Heart left ventricle (tissue), 16 donors: ENCODE results near the gene DAAM1. TPM values are rescaled to one million over a fixed set of nuclear protein-coding genes. Genes with fewer than 3 reads are reported as not detected.
A peak's percentile ranks its signal among the peaks of the same experiment; 100 is the strongest.

Source experiments
- ATAC-seq, 4 donors: fragments of 200-7000 bp; cut with Tn5 transposase; one replicate each; pipeline ENCODE4 v1.9.1; 2020 to 2022; ENCODE audit warnings: moderate library complexity in 4 of 4, mild to moderate bottlenecking in 3 of 4, moderate number of reproducible peaks in 1 of 4
- DNase-seq, 5 donors: peaks; one replicate each; pipeline ENCODE4 v3.0.0-alpha.2; 2020
- H3K27ac ChIP-seq, 12 donors: fragments of 200-600 bp; sonication (generic) in 4 of 12; one replicate each; pipeline versions ENCODE4 v1.5.0 to v1.8.0; 2016 to 2022; ENCODE audit warnings: mild to moderate bottlenecking in 2 of 12
- H3K27me3 ChIP-seq, 9 donors: fragments of 200-600 bp; sonication (generic) in 2 of 9; one replicate each; pipeline versions ENCODE4 v1.5.1 to v1.8.0; 2016 to 2022; ENCODE audit warnings: mild to moderate bottlenecking in 3 of 9
- H3K36me3 ChIP-seq, 9 donors: fragments of 200-600 bp; sonication (generic) in 2 of 9; one replicate each; pipeline versions ENCODE4 v1.5.0 to v1.8.0; 2018 to 2022; ENCODE audit warnings: mild to moderate bottlenecking in 2 of 9
- H3K4me1 ChIP-seq, 12 donors: fragments of 200-600 bp; sonication (generic) in 4 of 12; one replicate each; pipeline versions ENCODE4 v1.5.0 to v1.8.0; 2016 to 2022; ENCODE audit warnings: mild to moderate bottlenecking in 3 of 12
- H3K4me3 ChIP-seq, 12 donors: fragments of 200-600 bp; sonication (generic) in 4 of 12; one replicate each; pipeline versions ENCODE4 v1.5.0 to v1.8.0; 2017 to 2022; ENCODE audit warnings: mild to moderate bottlenecking in 9 of 12, moderate library complexity in 4 of 12
- H3K9me3 ChIP-seq, 12 donors: fragments of 200-600 bp; sonication (generic) in 4 of 12; one replicate each; pipeline versions ENCODE4 v1.5.0 to v1.8.0; 2016 to 2022; ENCODE audit warnings: mild to moderate bottlenecking in 1 of 12
- CTCF ChIP-seq, 12 donors: fragments of 200-600 bp; sonication (generic) in 4 of 12; IDR thresholded peaks; one replicate each; pipeline versions ENCODE4 v1.5.0 to v1.8.0; 2018 to 2022; ENCODE audit warnings: antibody characterized with exemption in 12 of 12, mild to moderate bottlenecking in 5 of 12
- POLR2A ChIP-seq, 2 donors: fragments of 450-650 bp; IDR thresholded peaks; one replicate each; pipeline ENCODE4 v1.6.1; 2017; ENCODE audit warnings: antibody characterized with exemption in 2 of 2, mild to moderate bottlenecking in 2 of 2, moderate library complexity in 2 of 2
- WGBS, 4 donors: extraction: QIAGEN DNeasy Blood & Tissue Kit in 2 of 4; methylation state at CpG; one replicate each; pipeline versions ENCODE4 v1.1.5 to v1.1.7; 2013 to 2018; 5-methylcytosine and 5-hydroxymethylcytosine counted together
- intact Hi-C, 10 donors: fragments of 100-400 bp; cut with DNase I; formaldehyde crosslinking; loops; one replicate each; pipeline versions ENCODE4 v1.11.1 to v1.14.2; 2022
- polyA plus RNA-seq, 2 donors: library from polyadenylated mRNA; stranded (reverse); fragments of 200-250 nt; gene quantifications; one replicate each; pipeline ENCODE4 v1.2.3, GENCODE V29; 2013
- total RNA-seq, 9 donors: library from RNA; depleted of rRNA in 2 of 9; stranded (reverse); fragments of >200 nt in 2 of 9; fragmentation: NEBNext Ultra II Directional in 3 of 9; extraction: Animal tissue kit (Norgen Biotek cat#: 25700) in 3 of 9; gene quantifications; one replicate each; pipeline versions ENCODE4 v1.1.0 to v1.2.4, GENCODE V29; 2016 to 2023
- donor health status: ischemic (EF 13 %, LVEDD 7.1; RV severe dilation, severe dysfunction).
- donor health status: healthy with polysubstance abuse.
- donor health status: DM: no; HTN: yes; CAD: no.
- donor health status: DM: no; HTN: no; CAD: no.
- donor health status: ischemic (EF 25% LVEDD 6.9; RV normal size, moderate dysfunction).
- donor health status: ischemic (EF 25% LVEDD 5.7; RV mildly dilated, moderate dysfunction).
- donor health status: healthy.
- donor health status: DM: yes; HTN: yes; CAD: no.
- donor health status: ischemic (EF 35%, LVEDD 5.7; RV mildly dilated, moderate dysfunction).
- donor health status: nonischemic (EF 11% LVEDD 7.7; RV severe dilation, severe dysfunction).
- donor health status: DM: yes; HTN: yes; CAD: no.
- donor health status: PGD.
- donor health status: ischemic (EF 29% LVEDD 5.4; RV normal size, mild dysfunction).
- donor health status: nonischemic (EF 23%, LVEDD 6.1; RV moderate dilation, normal function).

Gene DAAM1
- total and polyA plus RNA-seq, 11 donors: 18.2 to 92.6 (median 67.2) TPM

DNA sequence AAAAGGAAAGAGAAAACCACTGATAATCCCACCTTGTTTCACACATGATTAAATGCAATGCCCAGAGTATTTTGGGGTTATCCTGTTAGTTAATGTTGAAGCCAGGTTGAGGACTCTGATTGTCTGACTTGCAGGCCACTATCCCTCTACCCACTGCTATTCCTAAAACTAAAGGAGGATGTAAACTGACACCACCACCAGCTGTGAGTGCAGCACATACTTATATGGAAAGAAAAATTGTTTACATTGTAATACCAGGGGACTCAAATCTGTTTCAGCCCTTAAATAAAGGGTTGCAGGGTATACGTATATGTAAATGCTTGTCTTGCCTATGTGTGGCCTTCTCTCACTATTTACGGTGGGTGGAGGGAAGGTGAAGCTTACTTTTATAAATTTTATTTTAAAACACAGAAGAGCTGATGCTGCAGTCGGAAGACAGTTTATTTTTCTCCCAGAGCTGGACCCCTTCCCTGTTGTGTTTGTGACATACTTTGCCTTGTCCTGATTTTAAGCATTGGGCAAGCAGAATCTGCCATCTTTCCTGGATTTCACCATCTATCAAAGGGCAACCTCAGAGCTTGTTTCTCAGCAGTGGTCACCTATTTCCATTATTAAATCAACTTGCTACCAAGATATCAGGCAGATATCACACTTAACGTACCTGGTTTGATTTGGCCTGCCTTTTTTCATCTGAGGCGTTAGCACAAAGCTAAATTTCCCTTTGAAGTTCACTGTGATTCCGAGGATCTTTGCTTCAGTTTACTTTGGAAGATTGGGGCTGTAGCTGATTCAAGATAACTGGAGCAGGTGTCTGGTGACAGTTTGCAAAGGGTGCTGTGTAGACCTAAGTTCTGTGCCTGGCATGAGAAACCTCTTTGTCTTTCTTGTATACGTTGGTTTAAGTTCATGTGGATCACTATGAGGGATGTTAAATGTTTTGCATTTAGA lies 25.2 kb downstream of the DAAM1 start:
- intact Hi-C loops: loop anchor here in 1 of 10 donors (2.0 kb wide), 1 partner anchor 23 kb away; no protein-coding TSS in a partner anchor
- Histone ChIP-seq H3K4me3 (no peak overlapping the region), H3K4me1 (peaks cover 26 to 88% (median 69%) of the 10 kb centered on the region in 12 donors), H3K36me3 (no peaks in the 10 kb centered on the region), H3K27me3 (no peaks in the 10 kb centered on the region), H3K9me3 (no peaks in the 10 kb centered on the region), H3K27ac (peak overlapping the region in 7 of 12 donors; percentile 1 to 78 (median 34))
- WGBS, 4 donors: 62 to 69% (median 66%) methylated on average over 7 of the region's 7 CpGs
- ATAC-seq (no peak), DNase-seq (no peak)
- TF ChIP-seq CTCF (IDR thresholded peaks at IDR 0.05): no peak
- no peak for TF ChIP-seq POLR2A (IDR thresholded peaks at IDR 0.05)

GRCh38 chr14:59214702-59215302 lies 26.3 kb downstream of the DAAM1 start:
- 86 to 93% (median 89%) methylated on average over 3 of the region's 3 CpGs for WGBS, 4 donors
- TF ChIP-seq CTCF (IDR thresholded peaks at IDR 0.05) (no peak), POLR2A (IDR thresholded peaks at IDR 0.05) (no peak)
- no peaks in the 10 kb centered on the region for H3K36me3 ChIP-seq
- ATAC-seq (peak in 1 of 4 donors; percentile 1), DNase-seq (no peak)
- intact Hi-C loops: loop anchor here in 2 of 10 donors (1.0 to 2.0 kb wide), 2 partner anchors 24 to 25 kb away; no protein-coding TSS in a partner anchor
- no peak overlapping the region for H3K4me3 ChIP-seq
- peaks cover 26 to 100% (median 76%) of the 10 kb centered on the region in 12 donors for H3K4me1 ChIP-seq
- no peaks in the 10 kb centered on the region for H3K9me3 ChIP-seq
- H3K27ac ChIP-seq: peak overlapping the region in 11 of 12 donors; percentile 29 to 78 (median 53)
- no peaks in the 10 kb centered on the region for H3K27me3 ChIP-seq

DNA sequence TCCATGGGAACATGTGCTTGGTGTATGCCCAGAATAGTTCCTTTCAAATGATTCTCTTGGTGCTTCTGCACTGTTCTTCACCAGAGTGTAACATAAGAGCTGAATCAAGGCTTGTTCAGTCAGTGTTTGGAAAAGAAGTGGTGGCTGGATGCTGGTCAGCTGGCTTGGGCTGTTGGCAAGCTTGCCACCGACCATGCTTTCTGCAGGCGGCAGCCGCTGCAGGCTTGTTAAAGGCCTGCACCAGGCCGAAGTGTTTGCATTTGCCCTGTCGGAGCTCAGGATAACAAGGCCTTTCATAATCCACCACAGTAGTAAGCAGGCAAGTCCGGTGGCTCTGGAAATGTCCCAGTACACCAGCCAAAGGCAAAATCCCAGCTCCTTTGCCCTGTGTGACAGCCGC lies 26.9 kb downstream of the DAAM1 start:
- DNase-seq (peak; percentile 68 to 88 (median 79)), ATAC-seq (peak; percentile 73 to 97 (median 92))
- no peaks in the 10 kb centered on the region for H3K27me3 ChIP-seq
- H3K4me3 ChIP-seq: peak overlapping the region in 1 of 12 donors; percentile 5
- no peaks in the 10 kb centered on the region for H3K9me3 ChIP-seq
- intact Hi-C loops: loop anchor here in 2 of 10 donors (1.0 to 2.0 kb wide), 2 partner anchors 25 kb away; no protein-coding TSS in a partner anchor
- H3K27ac ChIP-seq: peak overlapping the region; percentile 29 to 78 (median 50)
- peaks cover 26 to 100% (median 78%) of the 10 kb centered on the region in 12 donors for H3K4me1 ChIP-seq
- TF ChIP-seq CTCF (IDR thresholded peaks at IDR 0.05): no peak
- no peak for TF ChIP-seq POLR2A (IDR thresholded peaks at IDR 0.05)
- H3K36me3 ChIP-seq: no peaks in the 10 kb centered on the region
- 12 to 19% (median 16%) methylated on average over 5 to 7 of the region's 7 CpGs for WGBS, 4 donors

DNA sequence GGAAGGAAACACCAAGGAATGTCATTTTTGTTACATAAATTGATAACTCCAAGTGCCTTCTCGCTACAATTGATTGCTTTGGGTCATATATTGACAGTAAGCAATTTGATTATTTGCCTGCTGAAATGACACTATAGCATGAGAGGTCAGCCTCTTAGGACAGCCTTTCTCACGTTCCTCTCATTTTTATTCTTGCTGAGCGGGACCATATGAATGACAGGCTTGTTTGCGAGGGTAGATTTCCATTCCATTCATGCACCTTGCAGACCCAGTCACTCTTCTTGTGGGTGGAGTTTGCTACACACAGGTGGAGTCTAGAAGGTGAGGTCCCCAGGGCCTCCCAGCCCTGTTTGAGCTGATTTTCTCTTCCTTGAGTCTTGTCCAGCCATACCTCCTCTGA lies 27.3 kb downstream of the DAAM1 start:
- TF ChIP-seq CTCF (IDR thresholded peaks at IDR 0.05) (no peak), POLR2A (IDR thresholded peaks at IDR 0.05) (no peak)
- H3K4me3 ChIP-seq: peak overlapping the region in 1 of 12 donors; percentile 5
- no peak for DNase-seq
- H3K27ac ChIP-seq: peak overlapping the region; percentile 29 to 78 (median 50)
- 46 to 68% (median 60%) methylated on average over 4 of the region's 4 CpGs for WGBS, 4 donors
- H3K4me1 ChIP-seq: peaks cover 26 to 100% (median 80%) of the 10 kb centered on the region in 12 donors
- H3K27me3 ChIP-seq: no peaks in the 10 kb centered on the region
- intact Hi-C loops: loop anchor here in 2 of 10 donors (1.0 to 2.0 kb wide), 2 partner anchors 25 kb away; no protein-coding TSS in a partner anchor
- ATAC-seq: no peak
- H3K36me3 ChIP-seq: no peaks in the 10 kb centered on the region
- H3K9me3 ChIP-seq: no peaks in the 10 kb centered on the region
